ENCODE data around the gene STK40. TPM values are rescaled to one million over a fixed set of nuclear protein-coding genes. Genes with fewer than 3 reads are reported as not detected.

Gene STK40
- total and polyA plus RNA-seq, 2 donors (not counting 1 experiment from before 2014, with no cell fraction given) = 14.2 to 15.1 TPM

DNA sequence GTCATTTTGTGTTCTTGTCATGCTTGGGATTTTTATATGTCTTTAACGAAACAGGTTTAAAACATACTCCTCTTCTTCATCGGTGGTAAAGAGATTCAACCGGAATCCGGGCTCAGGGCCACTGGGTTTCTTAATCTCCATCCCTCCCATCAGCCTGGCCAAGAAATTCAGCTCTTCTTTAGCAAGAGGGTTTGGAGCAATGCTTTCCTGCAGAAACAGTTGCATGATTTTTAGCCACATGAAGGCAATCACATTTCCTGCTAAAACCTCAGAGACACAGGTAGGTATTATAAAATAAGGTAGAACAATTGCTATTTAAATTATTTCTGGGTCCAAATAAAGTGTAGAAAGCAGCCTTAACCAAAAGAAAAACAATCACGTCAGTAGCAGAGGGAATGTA, 34.7 kb upstream of the STK40 start:
- H2AFZ ChIP-seq (ENCODE audit: low read length) = no peak overlapping the region
- no peak overlapping the region for H3K4me2 ChIP-seq (ENCODE audit: extremely low read depth, insufficient read depth, low read length)
- DNase-seq (ENCODE audit: low read depth in 2 of 2) = peak in 1 of 2 donors; percentile 75

DNA sequence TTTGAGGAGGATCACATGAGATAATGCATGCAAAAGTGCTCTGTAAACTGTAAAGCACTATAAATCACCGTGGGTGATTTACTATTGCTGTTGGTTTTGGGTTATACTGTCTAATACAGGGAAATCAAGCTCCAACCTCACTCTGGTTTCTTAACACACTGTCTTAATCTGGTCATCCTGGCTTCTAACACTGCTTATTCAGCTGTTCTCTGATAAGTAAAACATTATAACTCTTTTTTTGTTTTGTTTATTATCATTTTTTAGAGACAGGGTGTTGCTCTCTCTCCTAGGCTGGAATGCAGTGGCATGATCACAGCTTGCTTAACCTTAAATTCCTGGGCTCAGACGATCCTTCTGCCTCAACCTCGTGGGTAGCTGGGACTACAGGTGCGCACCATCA, 33.8 kb upstream of the STK40 start:
- Histone ChIP-seq H3K4me2 (ENCODE audit: extremely low read depth, insufficient read depth, low read length) (no peak overlapping the region), H2AFZ (ENCODE audit: low read length) (no peak overlapping the region), H3K4me1 (ENCODE audit: control insufficient read depth, extremely low read depth, insufficient read depth, low read length) (peaks cover 4% of the 10 kb centered on the region), H3K27ac (ENCODE audit: insufficient read depth, low read length) (no peak overlapping the region), H3K9ac (ENCODE audit: insufficient read depth, low read length) (no peak overlapping the region), H3K9me3 (ENCODE audit: control insufficient read depth, insufficient read depth, low read depth, low read length) (no peaks in the 10 kb centered on the region), H4K20me1 (ENCODE audit: control insufficient read depth, extremely low read depth, insufficient read depth, low read length) (no peaks in the 10 kb centered on the region), H3K4me3 (replicated peaks in 1 of 4; ENCODE audit: control extremely low read depth in 1 of 4, insufficient read depth in 1 of 4, low read depth in 3 of 4, low read length in 4 of 4) (no peak overlapping the region), H3K79me2 (ENCODE audit: control insufficient read depth, insufficient read depth, low read length) (no peaks in the 10 kb centered on the region), H3K27me3 (ENCODE audit: control insufficient read depth, insufficient read depth, low read length) (no peaks in the 10 kb centered on the region), H3K36me3 (ENCODE audit: control insufficient read depth, insufficient read depth, low read length) (no peaks in the 10 kb centered on the region)
- TF ChIP-seq EZH2 (IDR thresholded peaks at IDR 0.05; ENCODE audit: low read length, missing control alignments) = no peak
- TF ChIP-seq, protein P1, sequence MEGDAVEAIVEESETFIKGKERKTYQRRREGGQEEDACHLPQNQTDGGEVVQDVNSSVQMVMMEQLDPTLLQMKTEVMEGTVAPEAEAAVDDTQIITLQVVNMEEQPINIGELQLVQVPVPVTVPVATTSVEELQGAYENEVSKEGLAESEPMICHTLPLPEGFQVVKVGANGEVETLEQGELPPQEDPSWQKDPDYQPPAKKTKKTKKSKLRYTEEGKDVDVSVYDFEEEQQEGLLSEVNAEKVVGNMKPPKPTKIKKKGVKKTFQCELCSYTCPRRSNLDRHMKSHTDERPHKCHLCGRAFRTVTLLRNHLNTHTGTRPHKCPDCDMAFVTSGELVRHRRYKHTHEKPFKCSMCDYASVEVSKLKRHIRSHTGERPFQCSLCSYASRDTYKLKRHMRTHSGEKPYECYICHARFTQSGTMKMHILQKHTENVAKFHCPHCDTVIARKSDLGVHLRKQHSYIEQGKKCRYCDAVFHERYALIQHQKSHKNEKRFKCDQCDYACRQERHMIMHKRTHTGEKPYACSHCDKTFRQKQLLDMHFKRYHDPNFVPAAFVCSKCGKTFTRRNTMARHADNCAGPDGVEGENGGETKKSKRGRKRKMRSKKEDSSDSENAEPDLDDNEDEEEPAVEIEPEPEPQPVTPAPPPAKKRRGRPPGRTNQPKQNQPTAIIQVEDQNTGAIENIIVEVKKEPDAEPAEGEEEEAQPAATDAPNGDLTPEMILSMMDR (conservative IDR thresholded peaks at IDR 0.05 in 1 of 2, IDR thresholded peaks at IDR 0.05 in 1 of 2; ENCODE audit: low read depth in 1 of 2, low read length in 2 of 2) = no peak
- DNase-seq (ENCODE audit: low read depth in 2 of 2) = peak; percentile 7 to 44

More for the DNA sequence above, 34.7 kb upstream of the STK40 start:
- Histone ChIP-seq H3K9ac (ENCODE audit: insufficient read depth, low read length) (no peak overlapping the region), H3K79me2 (ENCODE audit: control insufficient read depth, insufficient read depth, low read length) (no peaks in the 10 kb centered on the region), H3K4me3 (replicated peaks in 1 of 4; ENCODE audit: control extremely low read depth in 1 of 4, insufficient read depth in 1 of 4, low read depth in 3 of 4, low read length in 4 of 4) (peak overlapping the region in 2 of 4 experiments; percentile 20 to 30), H3K36me3 (ENCODE audit: control insufficient read depth, insufficient read depth, low read length) (no peaks in the 10 kb centered on the region), H3K27me3 (ENCODE audit: control insufficient read depth, insufficient read depth, low read length) (no peaks in the 10 kb centered on the region), H4K20me1 (ENCODE audit: control insufficient read depth, extremely low read depth, insufficient read depth, low read length) (no peaks in the 10 kb centered on the region), H3K9me3 (ENCODE audit: control insufficient read depth, insufficient read depth, low read depth, low read length) (no peaks in the 10 kb centered on the region), H3K27ac (ENCODE audit: insufficient read depth, low read length) (no peak overlapping the region), H3K4me1 (ENCODE audit: control insufficient read depth, extremely low read depth, insufficient read depth, low read length) (peaks cover 4% of the 10 kb centered on the region)
- TF ChIP-seq EZH2 (IDR thresholded peaks at IDR 0.05; ENCODE audit: low read length, missing control alignments) = no peak
- TF ChIP-seq, protein P1 (conservative IDR thresholded peaks at IDR 0.05 in 1 of 2, IDR thresholded peaks at IDR 0.05 in 1 of 2; ENCODE audit: low read depth in 1 of 2, low read length in 2 of 2) = no peak

DNA sequence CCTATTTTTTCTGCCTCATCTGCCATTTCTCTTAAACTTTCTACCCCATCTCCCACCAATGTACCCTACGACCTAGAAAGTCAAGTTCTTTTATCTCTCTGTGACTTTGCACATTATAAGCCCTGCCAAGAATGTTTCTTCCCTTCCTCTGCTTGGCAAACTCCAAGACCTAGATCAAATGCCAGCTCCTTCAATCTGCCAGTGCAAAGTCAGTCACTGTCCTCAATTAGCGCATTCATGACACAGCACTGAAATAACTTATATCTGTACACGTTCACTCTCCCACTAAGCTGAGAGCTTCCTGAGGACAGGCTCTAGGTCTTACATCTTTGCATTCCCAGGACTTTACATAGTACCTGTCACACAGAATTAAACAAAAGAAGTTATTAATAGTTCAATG, 33.4 kb upstream of the STK40 start:
- H4K20me1 ChIP-seq (ENCODE audit: control insufficient read depth, extremely low read depth, insufficient read depth, low read length) = no peaks in the 10 kb centered on the region
- no peak overlapping the region for H3K9ac ChIP-seq (ENCODE audit: insufficient read depth, low read length)
- H3K9me3 ChIP-seq (ENCODE audit: control insufficient read depth, insufficient read depth, low read depth, low read length) = no peaks in the 10 kb centered on the region
- H3K79me2 ChIP-seq (ENCODE audit: control insufficient read depth, insufficient read depth, low read length) = no peaks in the 10 kb centered on the region
- no peak for TF ChIP-seq EZH2 (IDR thresholded peaks at IDR 0.05; ENCODE audit: low read length, missing control alignments)
- TF ChIP-seq, protein P1 (conservative IDR thresholded peaks at IDR 0.05 in 1 of 2, IDR thresholded peaks at IDR 0.05 in 1 of 2; ENCODE audit: low read depth in 1 of 2, low read length in 2 of 2) = no peak
- no peak overlapping the region for H3K27ac ChIP-seq (ENCODE audit: insufficient read depth, low read length)
- no peak overlapping the region for H2AFZ ChIP-seq (ENCODE audit: low read length)
- H3K4me3 ChIP-seq (replicated peaks in 1 of 4; ENCODE audit: control extremely low read depth in 1 of 4, insufficient read depth in 1 of 4, low read depth in 3 of 4, low read length in 4 of 4) = no peak overlapping the region
- no peaks in the 10 kb centered on the region for H3K27me3 ChIP-seq (ENCODE audit: control insufficient read depth, insufficient read depth, low read length)
- no peaks in the 10 kb centered on the region for H3K36me3 ChIP-seq (ENCODE audit: control insufficient read depth, insufficient read depth, low read length)
- H3K4me1 ChIP-seq (ENCODE audit: control insufficient read depth, extremely low read depth, insufficient read depth, low read length) = peaks cover 4% of the 10 kb centered on the region
- no peak overlapping the region for H3K4me2 ChIP-seq (ENCODE audit: extremely low read depth, insufficient read depth, low read length)
- no peak for DNase-seq (ENCODE audit: low read depth in 2 of 2)
